ENCODE measurements around the gene GAD1. TPM values are rescaled to one million over a fixed set of nuclear protein-coding genes. Genes with fewer than 3 reads are reported as not detected.

The GAD1 gene
- total RNA-seq = under 1 TPM; 0.15 to 0.66 (median 0.48) TPM

DNA sequence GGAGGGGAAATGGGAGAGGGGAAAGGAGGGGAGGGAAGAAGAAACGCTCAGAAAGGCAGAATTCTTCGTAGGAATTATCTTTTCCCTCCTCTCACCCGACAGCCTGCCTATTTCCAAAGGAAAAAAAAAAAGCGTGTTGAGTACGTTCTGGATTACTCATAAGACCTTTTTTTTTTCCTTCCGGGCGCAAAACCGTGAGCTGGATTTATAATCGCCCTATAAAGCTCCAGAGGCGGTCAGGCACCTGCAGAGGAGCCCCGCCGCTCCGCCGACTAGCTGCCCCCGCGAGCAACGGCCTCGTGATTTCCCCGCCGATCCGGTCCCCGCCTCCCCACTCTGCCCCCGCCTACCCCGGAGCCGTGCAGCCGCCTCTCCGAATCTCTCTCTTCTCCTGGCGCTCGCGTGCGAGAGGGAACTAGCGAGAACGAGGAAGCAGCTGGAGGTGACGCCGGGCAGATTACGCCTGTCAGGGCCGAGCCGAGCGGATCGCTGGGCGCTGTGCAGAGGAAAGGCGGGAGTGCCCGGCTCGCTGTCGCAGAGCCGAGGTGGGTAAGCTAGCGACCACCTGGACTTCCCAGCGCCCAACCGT is at the start of gene GAD1:
GAD1 (plus strand) TSS at position 384 of the 589 bp plus-strand sequence. CDS start 1,705 bp downstream, outside the sequence.
- intact Hi-C loops (cut with DNase I; ENCODE audit: low total_unique reads) = no loop called here
- peak within 1 kb of the TSS; percentile 30 to 76 (median 45) for H3K4me3 ChIP-seq
- TF ChIP-seq POLR2AphosphoS5 (IDR thresholded peaks at IDR 0.05) = no peak
- TF ChIP-seq, protein P1, sequence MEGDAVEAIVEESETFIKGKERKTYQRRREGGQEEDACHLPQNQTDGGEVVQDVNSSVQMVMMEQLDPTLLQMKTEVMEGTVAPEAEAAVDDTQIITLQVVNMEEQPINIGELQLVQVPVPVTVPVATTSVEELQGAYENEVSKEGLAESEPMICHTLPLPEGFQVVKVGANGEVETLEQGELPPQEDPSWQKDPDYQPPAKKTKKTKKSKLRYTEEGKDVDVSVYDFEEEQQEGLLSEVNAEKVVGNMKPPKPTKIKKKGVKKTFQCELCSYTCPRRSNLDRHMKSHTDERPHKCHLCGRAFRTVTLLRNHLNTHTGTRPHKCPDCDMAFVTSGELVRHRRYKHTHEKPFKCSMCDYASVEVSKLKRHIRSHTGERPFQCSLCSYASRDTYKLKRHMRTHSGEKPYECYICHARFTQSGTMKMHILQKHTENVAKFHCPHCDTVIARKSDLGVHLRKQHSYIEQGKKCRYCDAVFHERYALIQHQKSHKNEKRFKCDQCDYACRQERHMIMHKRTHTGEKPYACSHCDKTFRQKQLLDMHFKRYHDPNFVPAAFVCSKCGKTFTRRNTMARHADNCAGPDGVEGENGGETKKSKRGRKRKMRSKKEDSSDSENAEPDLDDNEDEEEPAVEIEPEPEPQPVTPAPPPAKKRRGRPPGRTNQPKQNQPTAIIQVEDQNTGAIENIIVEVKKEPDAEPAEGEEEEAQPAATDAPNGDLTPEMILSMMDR (IDR thresholded peaks at IDR 0.05) = no peak
- TF ChIP-seq POLR2A (IDR thresholded peaks at IDR 0.05) = no peak
- H3K9me3 ChIP-seq = no peaks in the 10 kb centered on the region
- DNase-seq (ENCODE audit: low spot score in 2 of 2) = no peak
- H3K36me3 ChIP-seq = no peaks in the 10 kb centered on the region
- H3K27ac ChIP-seq = no peak within 1 kb of the TSS
- H3K27me3 ChIP-seq = peaks cover 17 to 89% of the 10 kb centered on the region in 2 donors
- peaks cover 7 to 19% of the 10 kb centered on the region in 2 donors for H3K4me1 ChIP-seq

DNA sequence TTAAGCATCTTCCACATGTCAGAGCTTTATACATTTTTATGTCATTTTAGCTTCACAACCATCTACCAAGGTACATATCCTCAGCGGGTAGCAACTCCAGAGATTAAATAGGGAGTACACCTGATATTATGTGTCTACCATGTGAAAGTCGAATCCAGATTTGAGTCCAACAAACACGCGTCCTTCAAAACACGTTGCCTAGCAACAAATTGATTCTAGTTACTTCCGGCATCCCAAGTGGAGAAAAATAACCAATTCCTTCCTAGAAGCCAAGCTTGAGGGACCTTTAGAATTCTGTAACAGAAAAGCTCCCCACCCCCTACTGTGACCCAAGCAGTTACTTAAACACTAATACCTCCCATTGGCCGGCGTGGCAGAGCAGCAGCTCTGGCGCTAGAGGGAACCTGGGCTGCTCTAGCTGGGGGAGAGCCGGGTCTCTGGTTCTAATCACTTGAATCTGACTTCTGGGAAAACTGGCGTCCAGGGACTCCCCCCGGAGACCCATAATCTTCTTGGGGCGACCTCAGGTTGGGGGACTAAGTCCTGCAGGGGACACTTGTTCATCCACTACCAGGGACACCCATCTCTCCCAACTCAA is 46.6 kb upstream of the GAD1 start, which contains the start of gene ERICH2:
ERICH2 (plus strand) TSS at position 371 of the 598 bp plus-strand sequence. CDS start 304 bp downstream, outside the sequence.
- no peaks in the 10 kb centered on the region for H3K27me3 ChIP-seq
- H3K4me3 ChIP-seq = peak within 1 kb of the TSS; percentile 57 to 93 (median 70)
- intact Hi-C loops (cut with DNase I; ENCODE audit: low total_unique reads) = no loop called here
- H3K9me3 ChIP-seq = no peaks in the 10 kb centered on the region
- peak within 1 kb of the TSS; percentile 81 to 90 for H3K27ac ChIP-seq
- H3K4me1 ChIP-seq = no peaks in the 10 kb centered on the region
- H3K36me3 ChIP-seq = no peaks in the 10 kb centered on the region
- TF ChIP-seq POLR2AphosphoS5 (IDR thresholded peaks at IDR 0.05) = no peak
- TF ChIP-seq, protein P1 (IDR thresholded peaks at IDR 0.05) = no peak
- TF ChIP-seq POLR2A (IDR thresholded peaks at IDR 0.05) = no peak
- peak in 1 of 2 donors; percentile 27 for DNase-seq (ENCODE audit: low spot score in 2 of 2)

DNA sequence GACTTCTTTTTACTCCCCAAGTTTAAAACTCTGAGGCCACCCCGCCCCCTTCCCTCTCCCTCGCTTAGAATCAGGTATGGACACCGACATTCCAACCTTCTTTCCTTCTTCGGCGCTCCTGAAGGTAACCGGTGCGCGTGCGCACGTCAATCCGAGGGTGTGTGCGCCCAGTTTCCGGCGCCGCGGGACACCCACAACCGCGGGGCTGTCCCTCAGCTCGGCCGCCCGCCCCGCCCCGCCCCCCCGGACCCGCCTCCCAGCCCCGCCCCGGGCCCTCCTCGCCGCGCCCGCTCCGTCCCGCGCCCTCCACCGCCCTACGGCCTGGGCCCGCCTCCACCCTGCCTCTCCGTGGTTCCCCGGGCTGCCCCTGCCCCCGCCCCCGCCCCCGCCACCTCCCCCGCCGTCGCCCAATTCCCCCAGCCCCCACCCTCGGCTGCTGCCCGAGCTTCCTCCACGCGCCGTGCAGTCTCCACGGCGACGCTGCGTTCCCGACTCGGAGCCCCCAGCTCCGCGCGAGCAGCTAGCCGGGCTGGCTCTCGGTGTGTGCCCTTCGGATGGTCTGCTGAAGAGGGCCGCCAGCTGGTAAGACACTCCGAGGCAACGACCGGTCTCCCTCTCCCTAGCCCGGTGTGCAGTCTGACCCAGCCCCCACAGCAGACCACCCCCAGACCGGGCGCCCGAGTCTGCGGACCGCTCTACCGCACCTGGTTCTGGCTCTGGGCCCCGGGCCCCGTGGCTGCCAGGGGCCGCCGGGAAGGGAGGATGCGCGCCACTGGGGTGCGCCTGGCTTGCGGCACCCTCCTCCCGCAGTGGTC is 45.9 kb upstream of the GAD1 start:
- H3K27ac ChIP-seq = peak overlapping the region; percentile 81 to 90
- H3K4me1 ChIP-seq = no peaks in the 10 kb centered on the region
- H3K9me3 ChIP-seq = no peaks in the 10 kb centered on the region
- no peaks in the 10 kb centered on the region for H3K36me3 ChIP-seq
- no peaks in the 10 kb centered on the region for H3K27me3 ChIP-seq
- intact Hi-C loops (cut with DNase I; ENCODE audit: low total_unique reads) = no loop called here
- peak; percentile 57 to 61 for DNase-seq (ENCODE audit: low spot score in 2 of 2)
- TF ChIP-seq POLR2AphosphoS5 (IDR thresholded peaks at IDR 0.05) (peak in 2 of 3 donors; percentile 37 to 40), POLR2A (IDR thresholded peaks at IDR 0.05) (no peak)
- TF ChIP-seq, protein P1 (IDR thresholded peaks at IDR 0.05) = no peak
- H3K4me3 ChIP-seq = peak overlapping the region; percentile 57 to 93 (median 70)

DNA sequence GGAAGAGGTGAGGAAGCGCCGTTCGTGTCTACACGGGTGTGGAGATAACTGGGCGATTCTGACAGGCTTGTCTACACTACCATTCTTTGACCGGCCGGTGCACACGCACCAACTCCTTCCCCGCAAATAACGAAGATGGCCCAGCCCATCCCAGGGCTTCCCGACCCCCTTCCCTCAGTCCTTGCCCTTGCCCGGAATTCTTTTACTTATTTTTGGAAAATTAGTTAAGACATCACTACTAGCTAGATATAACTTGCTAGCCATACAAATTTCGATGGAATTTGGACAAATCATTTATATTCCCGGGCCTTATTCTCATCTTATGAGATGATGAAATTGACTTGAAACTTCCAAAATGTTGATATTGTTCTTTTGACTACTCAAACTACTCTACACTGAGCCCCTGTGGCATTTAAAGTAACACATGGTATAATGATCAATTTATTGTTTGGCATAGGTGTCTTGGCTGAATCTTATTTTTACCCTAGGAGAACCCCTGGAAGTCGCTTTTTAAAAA is 45.2 kb upstream of the GAD1 start:
- intact Hi-C loops (cut with DNase I; ENCODE audit: low total_unique reads) = no loop called here
- peak overlapping the region; percentile 81 to 90 for H3K27ac ChIP-seq

More for the DNA sequence above, 45.2 kb upstream of the GAD1 start:
- H3K27me3 ChIP-seq = no peaks in the 10 kb centered on the region
- DNase-seq (ENCODE audit: low spot score in 2 of 2) = no peak
- H3K36me3 ChIP-seq = no peaks in the 10 kb centered on the region
- H3K9me3 ChIP-seq = no peaks in the 10 kb centered on the region
- H3K4me3 ChIP-seq = peak overlapping the region; percentile 57 to 93 (median 70)
- TF ChIP-seq, protein P1 (IDR thresholded peaks at IDR 0.05) = no peak
- TF ChIP-seq POLR2A (IDR thresholded peaks at IDR 0.05) (no peak), POLR2AphosphoS5 (IDR thresholded peaks at IDR 0.05) (no peak)
- H3K4me1 ChIP-seq = no peaks in the 10 kb centered on the region

Measured in breast epithelium (tissue), 4 donors.